Gastroesophageal sphincter (tissue), 3 donors: Measurements from ENCODE around the gene DOCK4.

Experiments
- POLR2A ChIP-seq, 2 donors: fragments of 450-650 bp; IDR thresholded peaks; one replicate each; pipeline ENCODE4 v1.6.1; 2017; ENCODE audit warnings: antibody characterized with exemption in 2 of 2, mild to moderate bottlenecking in 2 of 2, moderate library complexity in 1 of 2
- TF ChIP-seq, protein P1 (sequence below), 4 experiments: fragments of 200-600 bp in 2 of 4; fragments of 450-650 bp in 2 of 4; sonication (generic) in 1 of 4; IDR thresholded peaks; one replicate each; pipeline ENCODE4 v1.5.1; 2017 to 2019; ENCODE audit warnings: antibody characterized with exemption in 4 of 4, mild to moderate bottlenecking in 2 of 4, moderate library complexity in 2 of 4

DNA sequence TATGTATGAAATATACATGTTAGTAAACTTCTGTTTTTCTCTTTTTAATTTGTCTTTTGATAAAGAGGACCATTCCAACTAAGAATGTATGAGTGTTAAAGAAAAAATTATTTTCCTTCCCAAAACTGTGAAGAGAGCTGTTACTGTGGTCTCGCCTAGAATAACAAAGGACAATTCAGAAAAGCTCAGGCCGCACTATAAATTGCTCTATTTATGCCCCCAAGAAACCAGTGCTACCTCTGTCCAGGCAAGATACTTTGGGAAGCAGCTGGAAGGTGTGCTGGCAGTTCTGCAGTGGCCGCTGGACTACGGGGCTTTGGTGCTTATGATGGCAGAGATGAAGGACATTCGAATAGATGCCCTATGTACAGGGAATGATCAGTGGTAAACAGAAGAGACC, 252.1 kb downstream of the DOCK4 start:
- TF ChIP-seq, protein P1, sequence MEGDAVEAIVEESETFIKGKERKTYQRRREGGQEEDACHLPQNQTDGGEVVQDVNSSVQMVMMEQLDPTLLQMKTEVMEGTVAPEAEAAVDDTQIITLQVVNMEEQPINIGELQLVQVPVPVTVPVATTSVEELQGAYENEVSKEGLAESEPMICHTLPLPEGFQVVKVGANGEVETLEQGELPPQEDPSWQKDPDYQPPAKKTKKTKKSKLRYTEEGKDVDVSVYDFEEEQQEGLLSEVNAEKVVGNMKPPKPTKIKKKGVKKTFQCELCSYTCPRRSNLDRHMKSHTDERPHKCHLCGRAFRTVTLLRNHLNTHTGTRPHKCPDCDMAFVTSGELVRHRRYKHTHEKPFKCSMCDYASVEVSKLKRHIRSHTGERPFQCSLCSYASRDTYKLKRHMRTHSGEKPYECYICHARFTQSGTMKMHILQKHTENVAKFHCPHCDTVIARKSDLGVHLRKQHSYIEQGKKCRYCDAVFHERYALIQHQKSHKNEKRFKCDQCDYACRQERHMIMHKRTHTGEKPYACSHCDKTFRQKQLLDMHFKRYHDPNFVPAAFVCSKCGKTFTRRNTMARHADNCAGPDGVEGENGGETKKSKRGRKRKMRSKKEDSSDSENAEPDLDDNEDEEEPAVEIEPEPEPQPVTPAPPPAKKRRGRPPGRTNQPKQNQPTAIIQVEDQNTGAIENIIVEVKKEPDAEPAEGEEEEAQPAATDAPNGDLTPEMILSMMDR (IDR thresholded peaks at IDR 0.05): no peak
- TF ChIP-seq POLR2A (IDR thresholded peaks at IDR 0.05): no peak
